Stimulated activated naive CD8-positive, alpha-beta T cell treated with anti-CD3 and anti-CD28 coated beads, Interleukin-15, Interleukin-2, amounts not matched to agents 100 ng/mL and 50 ng/mL, for 24 hours (primary cell): ENCODE results near the gene STRN.

Source experiments
- H3K27ac Mint-ChIP-seq: one replicate; pipeline ENCODE4 v1.8.0; 2021; ENCODE audit warnings: mild to moderate bottlenecking, mixed read lengths
- H3K27me3 Mint-ChIP-seq: one replicate; pipeline ENCODE4 v1.8.0; 2021; ENCODE audit warnings: mixed read lengths
- H3K36me3 Mint-ChIP-seq: one replicate; pipeline ENCODE4 v1.8.0; 2021; ENCODE audit warnings: low read depth, mixed read lengths
- H3K4me1 Mint-ChIP-seq: one replicate; pipeline ENCODE4 v1.8.0; 2021; ENCODE audit warnings: low read depth, mixed read lengths
- H3K4me3 Mint-ChIP-seq: one replicate; pipeline ENCODE4 v1.8.0; 2021; ENCODE audit warnings: mild to moderate bottlenecking, mixed read lengths
- H3K9me3 Mint-ChIP-seq: one replicate; pipeline ENCODE4 v1.8.0; 2021; ENCODE audit warnings: mixed read lengths

STRN gene

GRCh38 chr2:36975306-36975705, 9.0 kb upstream of the STRN start:
- no peaks in the 10 kb centered on the region for H3K4me1 Mint-ChIP-seq
- H3K9me3 Mint-ChIP-seq, result no peaks in the 10 kb centered on the region

DNA sequence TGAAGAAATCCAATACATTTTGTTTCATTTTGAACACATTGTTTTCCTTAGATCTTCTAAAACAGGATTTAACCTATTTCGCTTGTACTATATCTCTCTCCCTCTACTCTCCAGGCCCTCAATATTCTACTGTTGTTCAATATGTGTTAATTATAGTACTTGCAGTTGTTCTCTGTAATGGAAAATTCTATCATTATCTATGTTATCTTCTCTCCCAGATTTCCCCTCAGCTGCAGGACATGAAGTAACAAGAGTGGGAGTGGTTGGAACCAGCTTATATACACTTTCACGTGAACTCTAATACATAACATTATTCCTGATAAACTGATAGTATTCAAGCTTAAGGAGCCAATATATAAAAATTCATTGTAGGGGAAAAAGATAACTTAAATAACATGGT, 7.0 kb upstream of the STRN start:
- H3K4me3 Mint-ChIP-seq, result no peak overlapping the region
- H3K27ac Mint-ChIP-seq, result no peak overlapping the region
- no peaks in the 10 kb centered on the region for H3K27me3 Mint-ChIP-seq

More at GRCh38 chr2:36975306-36975705, 9.0 kb upstream of the STRN start:
- Mint-ChIP-seq H3K36me3 (peaks cover 16% of the 10 kb centered on the region), H3K4me3 (no peak overlapping the region), H3K27ac (no peak overlapping the region), H3K27me3 (no peaks in the 10 kb centered on the region)

GRCh38 chr2:36971990-36972389, 5.7 kb upstream of the STRN start:
- Mint-ChIP-seq H3K4me1 (peaks cover 17% of the 10 kb centered on the region), H3K27me3 (no peaks in the 10 kb centered on the region), H3K27ac (no peak overlapping the region), H3K4me3 (no peak overlapping the region), H3K36me3 (no peaks in the 10 kb centered on the region), H3K9me3 (no peaks in the 10 kb centered on the region)

More for the DNA sequence above, 7.0 kb upstream of the STRN start:
- H3K36me3 Mint-ChIP-seq, result peaks cover 5% of the 10 kb centered on the region
- no peaks in the 10 kb centered on the region for H3K9me3 Mint-ChIP-seq
- peaks cover 5% of the 10 kb centered on the region for H3K4me1 Mint-ChIP-seq

- no peaks in the 10 kb centered on the region for H3K9me3 Mint-ChIP-seq
- no peaks in the 10 kb centered on the region for H3K36me3 Mint-ChIP-seq
- H3K4me1 Mint-ChIP-seq, result peaks cover 41% of the 10 kb centered on the region
- peak overlapping the region; percentile 84 for H3K4me3 Mint-ChIP-seq
- H3K27me3 Mint-ChIP-seq, result no peaks in the 10 kb centered on the region
- peak overlapping the region; percentile 88 for H3K27ac Mint-ChIP-seq
These were observed 1.0 kb upstream of the STRN start for GRCh38 chr2:36967236-36967876.

- no peaks in the 10 kb centered on the region for H3K9me3 Mint-ChIP-seq
- peak overlapping the region; percentile 90 for H3K27ac Mint-ChIP-seq
- H3K27me3 Mint-ChIP-seq, result no peaks in the 10 kb centered on the region
- H3K36me3 Mint-ChIP-seq, result no peaks in the 10 kb centered on the region
- H3K4me3 Mint-ChIP-seq, result peak overlapping the region; percentile 93
- H3K4me1 Mint-ChIP-seq, result peaks cover 47% of the 10 kb centered on the region
These were observed 476 bp downstream of the STRN start for GRCh38 chr2:36965751-36966369.

- Mint-ChIP-seq H3K4me1 (peaks cover 47% of the 10 kb centered on the region), H3K36me3 (no peaks in the 10 kb centered on the region), H3K27ac (no peak overlapping the region), H3K27me3 (no peaks in the 10 kb centered on the region), H3K9me3 (no peaks in the 10 kb centered on the region), H3K4me3 (peak overlapping the region; percentile 93)
These were observed 1.1 kb downstream of the STRN start for GRCh38 chr2:36965206-36965605.

DNA sequence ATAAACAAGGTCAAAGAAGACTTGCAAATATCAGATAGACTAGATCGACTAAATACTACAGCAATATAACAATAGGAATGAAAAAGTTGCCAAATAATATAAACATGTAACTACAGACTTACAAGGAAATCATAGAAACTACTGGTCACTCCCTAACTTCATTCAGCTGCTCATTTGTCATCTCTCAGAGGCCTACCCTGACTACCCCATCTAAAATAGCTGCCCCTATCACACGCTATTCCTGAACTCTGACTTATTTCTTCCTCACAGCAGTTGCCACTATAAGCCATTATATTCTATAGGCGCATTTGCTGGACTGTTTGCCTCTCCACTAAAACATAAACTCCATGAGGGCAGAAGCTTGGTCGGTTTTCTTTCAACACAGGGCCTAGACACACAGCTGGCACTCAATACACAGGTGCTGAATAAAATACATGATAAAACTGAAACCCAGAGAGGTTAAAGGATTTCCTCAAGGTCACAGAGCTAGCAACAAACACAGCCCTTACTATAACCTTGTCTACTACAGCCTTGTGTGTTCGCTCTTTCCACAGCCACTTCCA, 1.8 kb downstream of the STRN start:
- Mint-ChIP-seq H3K27me3 (no peaks in the 10 kb centered on the region), H3K9me3 (no peaks in the 10 kb centered on the region), H3K27ac (no peak overlapping the region), H3K4me3 (peak overlapping the region; percentile 93), H3K4me1 (peaks cover 47% of the 10 kb centered on the region), H3K36me3 (no peaks in the 10 kb centered on the region)

- Mint-ChIP-seq H3K4me3 (no peak overlapping the region), H3K36me3 (no peaks in the 10 kb centered on the region), H3K9me3 (no peaks in the 10 kb centered on the region), H3K4me1 (peaks cover 53% of the 10 kb centered on the region), H3K27ac (no peak overlapping the region), H3K27me3 (no peaks in the 10 kb centered on the region)
These were observed 2.6 kb downstream of the STRN start for GRCh38 chr2:36963734-36964133.

DNA sequence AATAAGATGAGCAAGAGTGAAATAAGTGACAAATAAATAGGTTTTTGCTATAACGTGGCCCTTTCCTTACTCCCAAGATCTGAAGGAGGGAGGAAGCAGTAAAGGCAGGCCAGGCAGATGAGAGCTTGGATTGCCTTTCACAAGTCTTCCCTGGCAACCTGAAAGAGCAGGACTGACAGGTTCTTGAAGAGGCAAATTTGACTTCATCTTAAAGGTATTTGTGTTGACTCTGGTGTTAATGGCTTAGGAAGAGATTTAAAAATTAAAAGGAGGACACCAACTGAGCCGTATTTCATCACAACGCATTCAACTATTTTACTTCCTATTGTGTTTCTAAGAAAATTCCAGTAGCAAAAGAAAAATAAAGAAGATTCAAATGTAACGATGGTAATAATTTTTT, 3.2 kb downstream of the STRN start:
- Mint-ChIP-seq H3K36me3 (peaks cover 6% of the 10 kb centered on the region), H3K4me1 (peaks cover 55% of the 10 kb centered on the region), H3K27ac (no peak overlapping the region), H3K9me3 (no peaks in the 10 kb centered on the region), H3K4me3 (no peak overlapping the region), H3K27me3 (no peaks in the 10 kb centered on the region)

DNA sequence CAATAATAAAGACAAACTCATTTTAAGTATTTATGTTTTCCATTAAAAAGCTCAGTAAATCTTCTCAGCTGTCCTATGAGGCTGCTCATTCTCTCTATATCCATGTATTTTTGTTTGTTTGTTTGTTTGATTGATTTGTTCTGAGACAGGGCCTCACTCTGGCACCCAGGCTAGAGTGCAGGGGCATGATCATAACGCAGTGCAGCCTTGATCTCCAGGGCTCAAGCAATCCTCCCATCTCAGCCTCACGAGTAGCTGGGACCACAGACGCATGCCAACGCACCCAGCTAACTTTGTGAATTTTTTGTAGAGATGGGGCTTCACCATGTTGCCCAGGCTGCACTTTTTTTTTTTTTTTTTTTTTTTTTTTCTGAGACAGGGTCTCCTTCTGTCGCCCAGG, 5.6 kb downstream of the STRN start:
- no peaks in the 10 kb centered on the region for H3K27me3 Mint-ChIP-seq
- no peak overlapping the region for H3K27ac Mint-ChIP-seq
- H3K36me3 Mint-ChIP-seq, result peaks cover 8% of the 10 kb centered on the region
- no peaks in the 10 kb centered on the region for H3K9me3 Mint-ChIP-seq
- H3K4me3 Mint-ChIP-seq, result no peak overlapping the region
- H3K4me1 Mint-ChIP-seq, result peaks cover 44% of the 10 kb centered on the region

GRCh38 chr2:36960005-36960675, 6.2 kb downstream of the STRN start:
- no peak overlapping the region for H3K27ac Mint-ChIP-seq
- no peaks in the 10 kb centered on the region for H3K9me3 Mint-ChIP-seq
- no peaks in the 10 kb centered on the region for H3K27me3 Mint-ChIP-seq
- H3K4me3 Mint-ChIP-seq, result no peak overlapping the region
- peaks cover 39% of the 10 kb centered on the region for H3K4me1 Mint-ChIP-seq
- H3K36me3 Mint-ChIP-seq, result peaks cover 8% of the 10 kb centered on the region

DNA sequence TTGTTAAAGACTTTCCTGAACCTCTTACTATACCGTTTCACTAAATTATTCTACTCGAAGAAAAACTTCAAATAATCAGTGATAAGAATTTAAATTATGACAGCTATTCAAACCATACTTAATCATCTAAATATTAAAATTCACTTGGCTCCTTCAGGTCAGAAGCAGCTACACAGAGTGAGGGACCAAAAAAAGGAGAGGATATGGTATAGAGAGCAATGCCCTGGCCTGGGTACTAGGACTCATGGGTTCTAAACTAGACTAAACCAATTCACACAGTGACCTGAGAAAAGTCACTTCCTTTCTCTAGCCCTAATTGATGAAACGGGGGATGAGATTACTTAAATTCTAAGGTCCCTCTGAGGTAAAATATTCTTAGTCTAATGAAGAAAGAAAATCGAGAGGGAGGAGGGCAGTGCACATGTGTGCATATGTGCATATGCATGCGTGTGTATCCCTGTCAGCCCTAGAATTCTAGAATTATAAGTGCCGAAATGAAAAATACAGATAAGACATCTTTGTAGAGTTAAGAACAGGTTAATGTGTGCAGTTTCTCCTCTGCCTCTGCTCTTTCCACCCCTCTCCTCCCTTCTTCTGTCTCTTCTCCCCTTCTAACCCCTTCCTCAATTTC, 11.2 kb downstream of the STRN start:
- Mint-ChIP-seq H3K4me3 (no peak overlapping the region), H3K27ac (no peak overlapping the region), H3K36me3 (peaks cover 8% of the 10 kb centered on the region), H3K4me1 (peaks cover 31% of the 10 kb centered on the region), H3K9me3 (no peaks in the 10 kb centered on the region), H3K27me3 (no peaks in the 10 kb centered on the region)

DNA sequence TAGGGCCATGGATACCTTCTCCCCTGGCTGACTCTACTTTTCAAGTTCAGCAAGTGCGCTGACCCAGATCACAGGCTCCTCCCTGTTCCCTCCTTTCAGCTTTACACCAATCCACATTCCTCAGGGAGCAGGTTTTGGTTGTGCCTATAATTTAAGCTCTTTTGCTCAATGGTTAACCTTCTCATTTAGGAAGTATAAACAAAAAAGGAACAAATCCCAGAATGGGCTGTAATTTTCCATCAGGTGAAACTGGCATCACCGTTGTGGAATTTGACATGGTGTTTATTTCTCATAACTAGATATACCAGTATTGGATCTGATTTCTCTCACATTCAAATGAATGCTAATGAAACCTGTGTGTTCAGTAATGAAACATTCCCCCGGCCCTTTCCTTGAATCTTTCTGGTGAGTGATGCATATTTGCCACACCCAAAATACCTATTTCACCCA, 13.6 kb downstream of the STRN start:
- Mint-ChIP-seq H3K27me3 (no peaks in the 10 kb centered on the region), H3K27ac (no peak overlapping the region), H3K4me3 (no peak overlapping the region), H3K36me3 (peaks cover 6% of the 10 kb centered on the region), H3K9me3 (no peaks in the 10 kb centered on the region), H3K4me1 (peaks cover 25% of the 10 kb centered on the region)

DNA sequence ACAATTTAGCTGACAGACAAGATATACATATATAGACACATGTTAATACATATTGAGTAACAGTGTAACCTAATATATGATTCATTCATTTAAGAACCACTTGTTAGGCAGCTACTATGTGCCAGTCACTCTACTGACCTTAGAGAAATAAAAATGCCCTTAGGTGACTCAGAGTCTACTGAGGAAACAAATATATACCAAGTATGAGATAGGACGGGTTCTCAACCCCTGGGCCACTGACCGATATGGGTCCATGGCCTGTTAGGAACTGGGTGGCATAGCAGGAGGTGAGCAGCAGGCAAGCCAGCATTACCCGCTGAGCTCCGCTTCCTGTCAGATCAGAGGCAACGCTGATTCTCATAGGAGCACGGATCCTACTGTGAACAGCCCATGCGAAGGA, 14.8 kb downstream of the STRN start:
- Mint-ChIP-seq H3K4me1 (peaks cover 25% of the 10 kb centered on the region), H3K4me3 (no peak overlapping the region), H3K9me3 (no peaks in the 10 kb centered on the region), H3K27me3 (no peaks in the 10 kb centered on the region), H3K27ac (no peak overlapping the region), H3K36me3 (peaks cover 6% of the 10 kb centered on the region)

- peaks cover 25% of the 10 kb centered on the region for H3K4me1 Mint-ChIP-seq
- H3K27ac Mint-ChIP-seq, result peak overlapping the region; percentile 17
- peaks cover 6% of the 10 kb centered on the region for H3K36me3 Mint-ChIP-seq
These were observed 15.3 kb downstream of the STRN start for GRCh38 chr2:36951027-36951518.

More at GRCh38 chr2:36951027-36951518, 15.3 kb downstream of the STRN start:
- no peak overlapping the region for H3K4me3 Mint-ChIP-seq
- H3K27me3 Mint-ChIP-seq, result no peaks in the 10 kb centered on the region
- no peaks in the 10 kb centered on the region for H3K9me3 Mint-ChIP-seq
